Spleen (tissue), 11 donors: ENCODE measurements around the gene TSPYL1. TPM values are rescaled to one million over a fixed set of nuclear protein-coding genes. Genes with fewer than 3 reads are reported as not detected.

Source experiments
- DNase-seq: peaks from one replicate; pipeline ENCODE4 v3.0.0-alpha.2; 2020
- H3K27ac ChIP-seq, 8 donors: fragments of 200-600 bp; sonication (generic) in 7 of 8; 1 replicate in 4 of 8; 2 replicates in 4 of 8; pipeline versions ENCODE4 v1.5.0 to v1.8.0; 2016 to 2021; ENCODE audit warnings: inconsistent platforms in 4 of 8, mild to moderate bottlenecking in 4 of 8, moderate library complexity in 1 of 8
- H3K27me3 ChIP-seq, 7 donors: fragments of 200-600 bp; sonication (generic) in 6 of 7; replicated peaks in 1 of 7; 1 replicate in 4 of 7; 2 replicates in 3 of 7; pipeline versions ENCODE4 v1.5.0 to v1.8.0; 2016 to 2021; ENCODE audit warnings: inconsistent platforms in 3 of 7, mild to moderate bottlenecking in 1 of 7
- H3K36me3 ChIP-seq, 6 donors: fragments of 200-600 bp; sonication (generic) in 5 of 6; 1 replicate in 4 of 6; 2 replicates in 2 of 6; pipeline versions ENCODE4 v1.5.0 to v1.8.0; 2016 to 2021; ENCODE audit warnings: inconsistent platforms in 2 of 6
- H3K4me1 ChIP-seq, 6 donors: fragments of 200-600 bp; sonication (generic) in 5 of 6; 1 replicate in 3 of 6; 2 replicates in 3 of 6; pipeline versions ENCODE4 v1.5.0 to v1.8.0; 2016 to 2021; ENCODE audit warnings: inconsistent platforms in 3 of 6
- H3K4me3 ChIP-seq, 8 donors: fragments of 200-600 bp; sonication (generic) in 7 of 8; 1 replicate in 4 of 8; 2 replicates in 4 of 8; pipeline versions ENCODE4 v1.5.0 to v1.8.0; 2016 to 2021; ENCODE audit warnings: inconsistent platforms in 4 of 8, mild to moderate bottlenecking in 4 of 8, moderate library complexity in 2 of 8
- H3K9me3 ChIP-seq, 8 donors: fragments of 200-600 bp; sonication (generic) in 7 of 8; 1 replicate in 4 of 8; 2 replicates in 4 of 8; pipeline versions ENCODE4 v1.5.0 to v1.8.0; 2016 to 2021; ENCODE audit warnings: inconsistent platforms in 4 of 8
- CTCF ChIP-seq, 11 experiments: fragments of 200-600 bp in 7 of 11; fragments of 450-650 bp in 4 of 11; sonication (generic) in 4 of 11; IDR thresholded peaks in 8 of 11; conservative IDR thresholded peaks in 3 of 11; 1 replicate in 7 of 11; 2 replicates in 4 of 11; pipeline versions ENCODE4 v1.4.0 to v1.8.0; 2016 to 2021; ENCODE audit warnings: antibody characterized with exemption in 11 of 11, inconsistent platforms in 4 of 11, mild to moderate bottlenecking in 1 of 11
- POLR2A ChIP-seq, 3 donors: fragments of 450-650 bp; IDR thresholded peaks; one replicate each; pipeline ENCODE4 v1.5.1; 2017; ENCODE audit warnings: antibody characterized with exemption in 3 of 3, mild to moderate bottlenecking in 1 of 3
- POLR2AphosphoS5 ChIP-seq, 3 donors: sonication (generic); formaldehyde crosslinking; IDR thresholded peaks; one replicate each; pipeline ENCODE4 v1.5.1; 2017; ENCODE audit warnings: antibody characterized with exemption in 3 of 3
- WGBS, 5 donors: extraction: QIAGEN DNeasy Blood & Tissue Kit in 3 of 5; methylation state at CpG; one replicate each; pipeline versions ENCODE4 v1.1.5 to v1.1.7; 2013 to 2018; 5-methylcytosine and 5-hydroxymethylcytosine counted together
- intact Hi-C: fragments of 100-400 bp; cut with DNase I; formaldehyde crosslinking; loops from one replicate; pipeline ENCODE4 v1.15.0; 2023; ENCODE audit warnings: low total_unique reads
- polyA plus RNA-seq, 3 donors: library from polyadenylated mRNA; stranded (reverse); fragments of 200-250 nt; gene quantifications; one replicate each; pipeline ENCODE4 v1.2.1, GENCODE V29; 2013
- total RNA-seq, 7 donors: library from RNA; depleted of rRNA in 3 of 7; stranded (reverse); fragments of >200 nt in 3 of 7; fragmentation: NEBNext Ultra II Directional in 4 of 7; extraction: Animal tissue kit (Norgen Biotek cat#: 25700) in 4 of 7; gene quantifications; one replicate each; pipeline versions ENCODE4 v1.1.0 to v1.2.1, GENCODE V29; 2016 to 2021
- donor health status: healthy with polysubstance abuse.
- donor health status: DM: no; HTN: no; CAD: no; lungs with moderate emphysema.
- donor health status: DM: no; HTN: no; CAD: no.
- donor health status: Bipolar disorder and iron deficiency.
- donor health status: healthy.
- donor health status: DM: no; HTN: no; CAD: no.
- donor health status: DM: yes; HTN: yes; CAD: no.

Gene TSPYL1
- total and polyA plus RNA-seq, 10 donors, result 28.7 to 97.7 (median 66.5) TPM

GRCh38 chr6:116239856-116240255 is 39.9 kb downstream of the TSPYL1 start:
- Histone ChIP-seq H3K9me3 (no peaks in the 10 kb centered on the region), H3K4me1 (no peaks in the 10 kb centered on the region), H3K4me3 (no peak overlapping the region), H3K27me3 (no peaks in the 10 kb centered on the region), H3K27ac (no peak overlapping the region), H3K36me3 (peaks cover 0 to 50% (median 13%) of the 10 kb centered on the region in 6 donors)
- DNase-seq, result no peak
- intact Hi-C loops, result no loop called here
- no peak for TF ChIP-seq POLR2AphosphoS5 (IDR thresholded peaks at IDR 0.05)
- no peak for TF ChIP-seq CTCF (IDR thresholded peaks at IDR 0.05 in 8 of 11, conservative IDR thresholded peaks at IDR 0.05 in 3 of 11)
- no peak for TF ChIP-seq POLR2A (IDR thresholded peaks at IDR 0.05)
- WGBS, 5 donors, result 96 to 100% (median 98%) methylated on average over 1 of the region's 1 CpG

- DNase-seq, result no peak
- WGBS, 5 donors, result 95 to 100% (median 96%) methylated on average over 2 of the region's 2 CpGs
- H3K4me3 ChIP-seq, result no peak overlapping the region
- H3K27ac ChIP-seq, result no peak overlapping the region
- H3K36me3 ChIP-seq, result peaks cover 0 to 51% (median 13%) of the 10 kb centered on the region in 6 donors
- H3K9me3 ChIP-seq, result no peaks in the 10 kb centered on the region
- no peak for TF ChIP-seq POLR2AphosphoS5 (IDR thresholded peaks at IDR 0.05)
- TF ChIP-seq CTCF (IDR thresholded peaks at IDR 0.05 in 8 of 11, conservative IDR thresholded peaks at IDR 0.05 in 3 of 11), result no peak
- no peak for TF ChIP-seq POLR2A (IDR thresholded peaks at IDR 0.05)
- intact Hi-C loops, result no loop called here
- no peaks in the 10 kb centered on the region for H3K27me3 ChIP-seq
- H3K4me1 ChIP-seq, result no peaks in the 10 kb centered on the region
Measured at GRCh38 chr6:116239256-116239655, 40.5 kb downstream of the TSPYL1 start.

- Histone ChIP-seq H3K4me1 (no peaks in the 10 kb centered on the region), H3K4me3 (no peak overlapping the region), H3K27me3 (no peaks in the 10 kb centered on the region), H3K9me3 (no peaks in the 10 kb centered on the region), H3K27ac (peak overlapping the region in 1 of 8 donors; percentile 36), H3K36me3 (peaks cover 0 to 52% (median 13%) of the 10 kb centered on the region in 6 donors)
- intact Hi-C loops, result no loop called here
- 83 to 91% (median 84%) methylated on average over 2 of the region's 2 CpGs for WGBS, 5 donors
- TF ChIP-seq POLR2A (IDR thresholded peaks at IDR 0.05) (no peak), CTCF (IDR thresholded peaks at IDR 0.05 in 8 of 11, conservative IDR thresholded peaks at IDR 0.05 in 3 of 11) (no peak), POLR2AphosphoS5 (IDR thresholded peaks at IDR 0.05) (no peak)
- DNase-seq, result no peak
Measured at GRCh38 chr6:116238083-116238482, 41.6 kb downstream of the TSPYL1 start.

GRCh38 chr6:116234689-116235088 is 45.0 kb downstream of the TSPYL1 start:
- intact Hi-C loops, result no loop called here
- WGBS, 5 donors, result 92 to 96% (median 95%) methylated on average over 3 of the region's 3 CpGs

More at GRCh38 chr6:116234689-116235088, 45.0 kb downstream of the TSPYL1 start:
- H3K27me3 ChIP-seq, result no peaks in the 10 kb centered on the region
- DNase-seq, result no peak
- H3K4me1 ChIP-seq, result no peaks in the 10 kb centered on the region
- no peak overlapping the region for H3K27ac ChIP-seq
- no peaks in the 10 kb centered on the region for H3K9me3 ChIP-seq
- H3K4me3 ChIP-seq, result no peak overlapping the region
- H3K36me3 ChIP-seq, result peaks cover 0 to 51% (median 12%) of the 10 kb centered on the region in 6 donors
- TF ChIP-seq POLR2AphosphoS5 (IDR thresholded peaks at IDR 0.05) (no peak), CTCF (IDR thresholded peaks at IDR 0.05 in 8 of 11, conservative IDR thresholded peaks at IDR 0.05 in 3 of 11) (no peak), POLR2A (IDR thresholded peaks at IDR 0.05) (no peak)
